Measurements from ENCODE around the gene NEFH.
"Not testable (repeated sequence)": the region's sequence is repeated elsewhere in the genome, so short reads cannot be mapped to it uniquely, and the experiment has no call there.

The NEFH gene

GRCh38 chr22:29469755-29470154 lies 10.3 kb upstream of the NEFH start:
- no peak for DNase-seq

- peak; percentile 53 for DNase-seq
Measured at GRCh38 chr22:29470159-29470855, 9.7 kb upstream of the NEFH start.

GRCh38 chr22:29473001-29473400 lies 7.0 kb upstream of the NEFH start:
- DNase-seq = no peak

GRCh38 chr22:29475550-29475949 lies 4.5 kb upstream of the NEFH start:
- DNase-seq = no peak

GRCh38 chr22:29476116-29476515 lies 3.9 kb upstream of the NEFH start:
- DNase-seq = peak; percentile 15

- DNase-seq = no peak
Measured at GRCh38 chr22:29477723-29478318, 2.2 kb upstream of the NEFH start.

GRCh38 chr22:29478326-29479276 lies 1.4 kb upstream of the NEFH start:
- DNase-seq = no peak

- no peak for DNase-seq
Measured at GRCh38 chr22:29480262-29480511, 169 bp downstream of the NEFH start.

GRCh38 chr22:29480512-29481264 lies 670 bp downstream of the NEFH start:
- DNase-seq = no peak

GRCh38 chr22:29481265-29482000 lies 1.4 kb downstream of the NEFH start:
- DNase-seq = no peak

GRCh38 chr22:29482253-29482652 lies 2.2 kb downstream of the NEFH start:
- DNase-seq = no peak

- DNase-seq = no peak
Measured at GRCh38 chr22:29482726-29483125, 2.7 kb downstream of the NEFH start.

- no peak for DNase-seq
Measured at GRCh38 chr22:29483254-29483653, 3.2 kb downstream of the NEFH start.

GRCh38 chr22:29484642-29485041 lies 4.6 kb downstream of the NEFH start:
- no peak for DNase-seq

GRCh38 chr22:29485448-29485847 lies 5.4 kb downstream of the NEFH start:
- DNase-seq = no peak

GRCh38 chr22:29487426-29487986 lies 7.5 kb downstream of the NEFH start:
- no peak for DNase-seq

GRCh38 chr22:29489127-29489780 lies 9.2 kb downstream of the NEFH start:
- DNase-seq = not testable (repeated sequence)

- no peak for DNase-seq
Measured at GRCh38 chr22:29491012-29491411, 11.0 kb downstream of the NEFH start.

GRCh38 chr22:29493636-29494035 lies 13.6 kb downstream of the NEFH start:
- DNase-seq = no peak

- DNase-seq = no peak
Measured at GRCh38 chr22:29499852-29500251, 19.8 kb downstream of the NEFH start.

GRCh38 chr22:29503811-29504372 lies 23.9 kb downstream of the NEFH start:
- peak; percentile 53 for DNase-seq

All from HCEC 1CT (cell line).